ENCODE results near the gene PPP2R2C. TPM values are rescaled to one million over a fixed set of nuclear protein-coding genes. Genes with fewer than 3 reads are reported as not detected.

Gene PPP2R2C
- total RNA-seq, 2 experiments from 2014 or later = not detected

- ChIA-PET POLR2A (interaction anchor here (0.6 kb wide), 1 partner anchor 29 kb away, joined by 3 read pairs; no protein-coding TSS in a partner anchor), CTCF (ENCODE audit: unreplicated experiment) (no interaction called here)
These were observed 57.2 kb downstream of the PPP2R2C start for GRCh38 chr4:6415031-6415705.

DNA sequence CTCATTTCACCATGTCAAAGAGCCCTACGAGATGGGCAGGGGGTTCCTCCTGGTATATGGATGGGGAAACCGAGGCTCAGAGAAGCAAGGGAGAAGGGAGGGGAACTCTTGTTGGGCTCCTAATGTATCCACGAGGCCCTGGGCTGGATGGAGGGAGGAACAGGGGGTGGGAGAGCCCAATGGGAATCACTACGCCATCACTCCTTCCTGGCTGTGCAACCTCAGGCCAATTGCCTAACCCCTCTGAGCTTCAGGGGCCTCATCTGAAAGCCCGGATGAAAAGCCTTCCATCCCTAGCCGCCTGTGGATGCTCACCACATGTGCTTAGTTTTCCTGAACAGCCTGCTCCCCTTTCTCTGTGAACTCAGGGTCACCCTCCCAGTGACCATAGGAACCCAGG lies 57.8 kb downstream of the PPP2R2C start:
- H3K4me1 ChIP-seq (ENCODE audit: insufficient read depth, low read length, poor library complexity, severe bottlenecking) = no peaks in the 10 kb centered on the region
- no peak overlapping the region for H3K4me3 ChIP-seq (ENCODE audit: low read depth, low read length, poor library complexity, severe bottlenecking)
- H4K20me1 ChIP-seq (ENCODE audit: insufficient read depth, low read length) = no peaks in the 10 kb centered on the region
- H3K27ac ChIP-seq (ENCODE audit: low read depth, low read length, poor library complexity, severe bottlenecking) = no peak overlapping the region
- H3K79me2 ChIP-seq (ENCODE audit: insufficient read depth, low read depth, low read length) = no peaks in the 10 kb centered on the region
- ChIA-PET CTCF (ENCODE audit: unreplicated experiment) (no interaction called here), POLR2A (no interaction called here)
- H3K9me3 ChIP-seq (ENCODE audit: low read length) = no peaks in the 10 kb centered on the region
- no peak overlapping the region for H2AFZ ChIP-seq (ENCODE audit: low read length)
- no peak for TF ChIP-seq EZH2phosphoT487 (IDR thresholded peaks at IDR 0.05; ENCODE audit: borderline replicate concordance, low read depth, low read length)
- TF ChIP-seq CTCF (conservative IDR thresholded peaks at IDR 0.05; ENCODE audit: low read length) = no peak
- H3K36me3 ChIP-seq (ENCODE audit: insufficient read depth, low read length) = no peaks in the 10 kb centered on the region
- H3K9me2 ChIP-seq (ENCODE audit: insufficient read depth, low read length) = no peaks in the 10 kb centered on the region
- intact Hi-C loops (cut with micrococcal nuclease; ENCODE audit: unreplicated experiment) = no loop called here
- no TSS peak for BruUV-seq (replicated peaks)
- no peak overlapping the region for H3K4me2 ChIP-seq (ENCODE audit: low read length)
- DNase-seq (ENCODE audit: low spot score) = no peak

More at GRCh38 chr4:6415031-6415705, 57.2 kb downstream of the PPP2R2C start:
- no peaks in the 10 kb centered on the region for H3K4me1 ChIP-seq (ENCODE audit: insufficient read depth, low read length, poor library complexity, severe bottlenecking)
- H3K36me3 ChIP-seq (ENCODE audit: insufficient read depth, low read length) = no peaks in the 10 kb centered on the region
- no peak for DNase-seq (ENCODE audit: low spot score)
- no peak overlapping the region for H3K4me3 ChIP-seq (ENCODE audit: low read depth, low read length, poor library complexity, severe bottlenecking)
- TF ChIP-seq CTCF (conservative IDR thresholded peaks at IDR 0.05; ENCODE audit: low read length) (no peak), EZH2phosphoT487 (IDR thresholded peaks at IDR 0.05; ENCODE audit: borderline replicate concordance, low read depth, low read length) (no peak)
- H3K4me2 ChIP-seq (ENCODE audit: low read length) = no peak overlapping the region
- H3K9me3 ChIP-seq (ENCODE audit: low read length) = no peaks in the 10 kb centered on the region
- H3K27ac ChIP-seq (ENCODE audit: low read depth, low read length, poor library complexity, severe bottlenecking) = no peak overlapping the region
- no peak overlapping the region for H2AFZ ChIP-seq (ENCODE audit: low read length)
- intact Hi-C loops (cut with micrococcal nuclease; ENCODE audit: unreplicated experiment) = no loop called here
- H4K20me1 ChIP-seq (ENCODE audit: insufficient read depth, low read length) = no peaks in the 10 kb centered on the region
- H3K79me2 ChIP-seq (ENCODE audit: insufficient read depth, low read depth, low read length) = no peaks in the 10 kb centered on the region
- no TSS peak for BruUV-seq (replicated peaks)
- H3K9me2 ChIP-seq (ENCODE audit: insufficient read depth, low read length) = no peaks in the 10 kb centered on the region

DNA sequence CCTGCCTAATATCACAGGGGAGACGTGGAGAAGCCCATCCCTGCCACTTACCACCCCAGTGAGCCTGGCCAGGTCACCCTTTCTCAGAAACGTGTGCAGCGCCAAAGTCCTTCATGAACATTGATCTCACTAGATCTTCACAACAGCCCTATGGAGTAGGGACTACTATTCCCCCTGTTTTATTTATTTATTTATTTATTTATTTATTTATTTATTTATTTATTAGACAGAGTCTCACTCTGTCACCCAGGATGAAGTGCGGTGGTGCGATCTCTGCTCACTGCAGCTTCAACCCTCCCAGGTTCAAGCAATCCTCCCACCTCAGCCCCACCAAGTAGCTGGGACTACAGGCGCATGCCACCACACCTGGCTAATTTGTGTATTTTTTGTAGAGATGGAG lies 61.8 kb downstream of the PPP2R2C start:
- Histone ChIP-seq H3K9me2 (ENCODE audit: insufficient read depth, low read length) (no peaks in the 10 kb centered on the region), H3K4me1 (ENCODE audit: insufficient read depth, low read length, poor library complexity, severe bottlenecking) (no peaks in the 10 kb centered on the region), H3K9me3 (ENCODE audit: low read length) (no peaks in the 10 kb centered on the region), H3K79me2 (ENCODE audit: insufficient read depth, low read depth, low read length) (no peaks in the 10 kb centered on the region), H3K27ac (ENCODE audit: low read depth, low read length, poor library complexity, severe bottlenecking) (no peak overlapping the region), H4K20me1 (ENCODE audit: insufficient read depth, low read length) (no peaks in the 10 kb centered on the region), H3K4me3 (ENCODE audit: low read depth, low read length, poor library complexity, severe bottlenecking) (no peak overlapping the region), H3K36me3 (ENCODE audit: insufficient read depth, low read length) (no peaks in the 10 kb centered on the region), H3K4me2 (ENCODE audit: low read length) (no peak overlapping the region), H2AFZ (ENCODE audit: low read length) (no peak overlapping the region)
- DNase-seq (ENCODE audit: low spot score) = no peak
- no peak for TF ChIP-seq EZH2phosphoT487 (IDR thresholded peaks at IDR 0.05; ENCODE audit: borderline replicate concordance, low read depth, low read length)
- CTCF ChIA-PET (ENCODE audit: unreplicated experiment) = no interaction called here
- POLR2A ChIA-PET = no interaction called here
- BruUV-seq (replicated peaks) = no TSS peak
- intact Hi-C loops (cut with micrococcal nuclease; ENCODE audit: unreplicated experiment) = no loop called here

Measured in OCI-LY7 (cell line).